Esophagus muscularis mucosa (tissue), 4 donors: ENCODE measurements around the gene ACTR10.

Experiments used
- CTCF ChIP-seq, 3 experiments: fragments of 200-600 bp in 2 of 3; fragments of 450-650 bp in 1 of 3; sonication (generic) in 2 of 3; IDR thresholded peaks; one replicate each; pipeline ENCODE4 v1.5.1; 2017 to 2019; ENCODE audit warnings: antibody characterized with exemption in 3 of 3, mild to moderate bottlenecking in 2 of 3, moderate library complexity in 1 of 3
- EP300 ChIP-seq: sonication (generic); formaldehyde crosslinking; IDR thresholded peaks from one replicate; pipeline ENCODE4 v1.6.1; 2017; ENCODE audit warnings: antibody characterized with exemption
- POLR2A ChIP-seq: fragments of 450-650 bp; IDR thresholded peaks from one replicate; pipeline ENCODE4 v1.6.1; 2017; ENCODE audit warnings: antibody characterized with exemption, moderate library complexity, mild to moderate bottlenecking, low read depth
- POLR2AphosphoS5 ChIP-seq, 2 donors: sonication (generic); formaldehyde crosslinking; IDR thresholded peaks; one replicate each; pipeline ENCODE4 v1.6.1; 2017; ENCODE audit warnings: antibody characterized with exemption in 2 of 2

GRCh38 chr14:58245562-58245961, 45.6 kb downstream of the ACTR10 start:
- no peak for TF ChIP-seq EP300
- no peak for TF ChIP-seq POLR2A
- no peak for TF ChIP-seq CTCF (IDR thresholded peaks at IDR 0.05)
- TF ChIP-seq POLR2AphosphoS5 (IDR thresholded peaks at IDR 0.05), result no peak
